GM15510 (cell line): ENCODE measurements around the gene PLXNB3.
A peak's percentile ranks its signal among the peaks of the same experiment; 100 is the strongest.

Source experiments
- POLR2A ChIP-seq: IDR thresholded peaks from 3 replicates; pipeline ENCODE4 v1.6.1; 2011; ENCODE audit warnings: borderline replicate concordance; ENCODE audit not compliant: insufficient read length; ENCODE audit errors: extremely low read depth

Gene PLXNB3

DNA sequence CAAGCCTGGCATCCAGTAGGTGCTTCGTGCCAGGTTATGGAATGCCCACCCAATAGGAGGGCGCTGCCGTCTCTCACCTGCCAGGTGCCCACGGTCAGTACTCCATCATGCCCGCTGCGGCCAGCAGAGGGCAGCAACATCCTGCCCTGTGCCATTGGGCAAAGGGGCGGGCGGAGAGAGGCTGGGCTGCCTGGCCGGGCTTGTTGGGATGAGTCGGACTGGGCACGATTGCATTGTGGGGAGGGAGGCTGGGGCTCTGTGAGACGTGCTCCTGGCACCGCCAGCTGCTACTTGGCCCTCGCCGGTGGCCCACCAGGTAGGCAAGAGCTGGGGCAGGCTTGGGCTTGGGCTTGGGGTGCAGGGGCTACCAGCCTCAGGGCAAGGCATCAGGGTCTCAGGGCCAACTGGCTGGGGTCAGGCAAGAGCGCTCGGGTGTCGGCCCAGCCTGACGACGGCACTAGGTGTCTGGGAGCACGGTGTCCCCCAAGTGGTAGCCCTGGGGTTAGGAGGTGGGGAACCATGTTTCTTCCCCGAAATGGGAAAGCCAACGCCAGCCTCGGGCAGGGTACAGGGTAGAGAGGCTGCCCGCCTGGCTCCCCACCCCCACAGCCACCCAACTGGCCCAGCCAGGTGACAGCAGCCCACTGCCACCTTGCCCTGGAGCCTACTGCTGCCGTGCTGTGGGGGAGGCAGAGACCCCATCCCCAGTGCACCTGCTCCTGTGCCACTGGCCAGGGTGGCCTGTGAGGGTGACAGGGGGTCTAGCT, at the start of gene PLXNB3:
Gene PLXNB3 (plus strand): TSS at position 261 of the 767 bp plus-strand sequence. CDS start 1,287 bp downstream, outside the sequence.
- TF ChIP-seq POLR2A = no peak

DNA sequence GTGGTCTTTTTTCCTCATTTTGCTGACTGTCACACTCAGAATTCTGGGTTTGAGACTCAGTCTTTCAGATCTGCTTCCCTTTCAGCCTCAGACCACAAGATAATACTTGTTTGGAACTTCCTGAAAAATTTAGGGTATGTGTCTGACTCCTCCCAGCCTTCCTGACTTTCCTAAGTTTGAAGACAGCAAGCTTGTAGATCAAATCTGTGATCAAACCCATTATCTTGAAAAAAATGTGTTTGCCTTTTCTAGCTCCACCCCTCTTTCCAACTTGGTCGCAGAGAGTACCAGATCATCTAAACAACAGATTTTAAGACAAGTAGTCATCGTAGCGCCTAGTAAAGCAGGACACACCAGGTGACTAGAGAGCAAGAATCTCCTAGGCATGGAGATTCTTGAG, 49.8 kb upstream of the PLXNB3 start:
- TF ChIP-seq POLR2A = no peak

DNA sequence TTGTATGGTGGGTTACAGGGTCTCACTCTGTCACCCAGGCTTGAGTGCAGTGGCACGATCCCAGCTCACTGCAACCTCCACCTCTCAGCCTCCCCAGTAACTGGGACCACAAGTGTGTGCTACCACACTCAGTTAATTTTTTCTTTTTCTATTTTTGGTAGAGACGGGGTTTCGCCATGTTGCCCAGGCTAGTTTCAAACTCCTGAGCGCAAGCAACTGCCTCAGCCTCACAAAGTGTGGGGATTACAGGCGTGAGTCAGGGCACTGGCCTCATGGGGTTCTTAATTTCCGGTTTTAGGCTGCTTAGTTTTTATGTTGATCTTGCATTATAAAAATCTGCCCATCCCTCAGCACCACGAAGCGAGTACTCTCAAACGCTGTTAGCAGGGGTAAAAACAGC, 46.6 kb upstream of the PLXNB3 start:
- TF ChIP-seq POLR2A = no peak

DNA sequence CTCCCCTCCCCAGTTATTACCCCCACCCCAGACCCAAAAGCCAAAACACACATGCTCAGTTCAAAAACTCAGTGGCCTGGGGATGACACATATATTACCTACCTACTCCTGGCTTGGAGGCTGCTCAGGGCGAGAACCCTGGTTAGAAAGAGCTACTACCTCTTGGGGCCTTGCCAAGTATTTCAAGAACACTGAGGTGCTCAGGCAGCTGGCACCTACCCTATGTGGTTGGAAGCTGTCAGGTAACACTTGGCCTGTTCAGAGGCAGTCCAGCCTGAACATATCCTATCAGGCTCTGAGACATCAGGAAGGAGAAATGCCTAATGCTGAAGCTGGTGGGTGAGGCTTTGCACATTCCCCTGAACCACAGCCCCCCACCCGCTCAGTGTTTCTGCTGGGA, 44.8 kb upstream of the PLXNB3 start:
- no peak for TF ChIP-seq POLR2A

DNA sequence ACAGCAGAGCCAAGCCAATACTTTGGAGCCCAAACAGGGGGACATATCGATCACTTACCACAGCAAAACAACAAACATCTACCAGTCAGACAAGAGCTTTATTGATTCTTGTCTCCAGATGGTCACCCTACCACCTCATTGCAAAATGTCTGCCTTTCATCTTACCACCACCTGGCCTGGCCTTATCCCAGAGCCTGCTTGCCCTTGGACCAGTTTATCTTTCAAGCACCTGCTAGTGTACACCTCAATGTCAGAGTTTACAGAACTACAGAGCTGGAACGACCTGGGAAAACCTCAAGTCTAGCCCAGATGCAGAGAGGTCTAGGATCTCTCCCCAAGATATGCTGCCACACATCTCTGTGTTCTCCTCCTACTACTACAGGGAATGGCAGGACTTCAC, 44.3 kb upstream of the PLXNB3 start:
- TF ChIP-seq POLR2A = no peak

DNA sequence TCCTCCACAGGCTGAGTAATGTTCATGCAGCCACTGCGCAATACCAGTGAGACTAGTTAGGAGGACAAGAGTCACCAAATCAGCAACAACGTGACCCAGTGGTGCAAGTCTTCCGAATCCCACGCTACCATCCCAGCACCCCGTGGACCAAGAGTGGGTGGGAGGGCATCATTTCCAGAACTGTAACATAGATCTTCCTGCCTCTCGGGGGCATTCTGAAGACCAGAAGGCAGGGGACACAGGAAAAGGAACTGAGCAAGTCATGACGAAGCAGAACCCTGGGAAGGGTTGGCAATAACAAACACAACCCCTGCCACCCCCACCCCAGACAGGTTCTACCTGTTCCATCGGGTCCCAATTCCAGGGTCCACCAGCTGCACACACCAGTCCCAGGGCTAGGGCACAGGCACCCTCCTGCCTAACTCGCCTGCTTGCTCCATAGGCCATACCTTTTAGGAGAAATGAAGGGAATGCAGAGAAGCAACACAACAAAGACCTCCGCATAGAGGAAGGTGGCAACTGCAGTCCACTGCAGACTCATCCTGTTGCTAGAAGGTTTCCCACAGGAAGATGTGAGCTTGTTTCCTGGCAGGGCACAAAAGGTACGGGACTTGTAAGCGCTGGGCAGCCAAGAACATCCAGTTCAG, 41.2 kb upstream of the PLXNB3 start:
- no peak for TF ChIP-seq POLR2A

DNA sequence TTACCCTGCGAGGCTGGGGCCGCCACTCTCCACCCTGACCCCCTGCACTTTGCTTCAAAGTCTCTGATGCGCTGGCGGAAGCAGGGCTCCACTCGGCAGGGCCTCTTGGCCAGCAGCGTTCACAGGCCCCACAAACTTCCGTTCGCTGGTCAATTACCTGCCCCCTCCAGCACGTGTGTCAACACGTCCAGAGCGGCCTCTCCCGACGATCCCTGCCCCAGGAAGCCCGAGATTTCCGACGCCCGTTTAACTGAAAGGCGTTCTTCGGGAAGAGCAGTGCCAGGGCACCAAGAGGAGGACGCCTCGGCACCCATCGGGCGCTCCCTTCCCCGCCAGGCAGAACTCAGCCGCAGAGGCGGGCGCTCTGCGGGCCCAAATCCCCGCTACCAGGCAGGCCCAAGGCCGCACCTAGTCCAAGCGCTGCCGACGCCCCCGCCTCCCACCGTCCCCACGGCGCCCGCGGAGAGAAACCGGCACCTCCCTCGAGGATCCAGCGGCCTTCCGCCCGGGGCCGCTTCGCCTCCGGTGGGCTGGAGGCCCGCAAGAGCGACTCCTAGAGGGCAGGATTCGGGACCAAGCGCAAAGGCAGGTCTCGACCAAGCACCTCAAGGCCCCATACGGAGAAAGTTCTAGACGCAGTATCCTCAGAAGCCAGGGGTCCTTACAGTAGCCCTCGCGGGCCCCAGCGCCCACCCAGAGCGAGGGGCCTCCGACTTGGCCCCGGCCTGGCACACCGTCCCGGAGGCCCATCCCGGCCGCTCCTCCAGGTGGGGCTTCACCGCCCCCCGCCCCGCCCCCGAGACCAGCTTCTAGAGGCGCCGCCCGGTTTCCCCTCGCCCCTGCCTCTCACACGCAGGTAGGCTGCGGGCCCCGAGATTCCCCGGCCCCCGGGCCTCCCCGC, 40.4 kb upstream of the PLXNB3 start:
- no peak for TF ChIP-seq POLR2A

DNA sequence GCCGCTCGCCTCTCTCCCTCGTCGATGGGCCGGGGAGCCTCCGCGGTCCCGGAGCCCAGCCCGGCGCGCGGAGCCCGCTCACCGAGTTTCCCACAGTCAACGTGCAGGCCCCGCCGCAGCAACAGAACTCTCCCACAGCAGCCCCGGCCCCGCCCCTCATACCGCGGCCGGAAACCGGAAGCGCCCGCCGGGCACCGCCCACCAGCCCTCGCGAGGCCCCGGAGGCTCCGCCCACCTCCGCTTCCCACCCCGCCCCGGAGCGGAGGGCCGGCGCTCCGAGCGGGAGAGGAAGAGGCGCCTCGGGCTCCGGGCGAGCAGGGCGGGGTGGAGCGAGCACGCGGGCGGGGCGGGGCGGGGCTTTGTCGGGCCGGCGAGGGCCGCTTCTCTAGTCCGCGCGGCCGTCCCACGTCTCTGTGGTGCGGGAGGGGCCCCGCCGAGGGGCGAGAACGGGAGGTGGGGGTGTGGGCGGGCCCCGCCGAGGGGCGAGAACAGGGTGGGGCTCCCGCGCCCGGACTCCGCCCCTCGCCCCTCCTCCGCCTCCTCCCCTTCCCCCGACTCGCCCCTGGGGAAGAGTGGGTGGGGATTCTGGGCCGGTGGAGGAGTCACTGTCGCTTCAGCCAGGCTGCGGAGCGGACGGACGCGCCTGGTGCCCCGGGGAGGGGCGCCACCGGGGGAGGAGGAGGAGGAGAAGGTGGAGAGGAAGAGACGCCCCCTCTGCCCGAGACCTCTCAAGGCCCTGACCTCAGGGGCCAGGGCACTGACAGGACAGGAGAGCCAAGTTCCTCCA, 39.6 kb upstream of the PLXNB3 start, which contains the start of the genes ABCD1 and BCAP31:
Gene ABCD1 (plus strand): TSS at position 605 of the 787 bp plus-strand sequence. CDS start 411 bp downstream, outside the sequence.
Gene BCAP31 (minus strand): TSS at position 136 of the 787 bp plus-strand sequence. CDS start 1,143 bp downstream, outside the sequence.
- TF ChIP-seq POLR2A = peak; percentile 66

DNA sequence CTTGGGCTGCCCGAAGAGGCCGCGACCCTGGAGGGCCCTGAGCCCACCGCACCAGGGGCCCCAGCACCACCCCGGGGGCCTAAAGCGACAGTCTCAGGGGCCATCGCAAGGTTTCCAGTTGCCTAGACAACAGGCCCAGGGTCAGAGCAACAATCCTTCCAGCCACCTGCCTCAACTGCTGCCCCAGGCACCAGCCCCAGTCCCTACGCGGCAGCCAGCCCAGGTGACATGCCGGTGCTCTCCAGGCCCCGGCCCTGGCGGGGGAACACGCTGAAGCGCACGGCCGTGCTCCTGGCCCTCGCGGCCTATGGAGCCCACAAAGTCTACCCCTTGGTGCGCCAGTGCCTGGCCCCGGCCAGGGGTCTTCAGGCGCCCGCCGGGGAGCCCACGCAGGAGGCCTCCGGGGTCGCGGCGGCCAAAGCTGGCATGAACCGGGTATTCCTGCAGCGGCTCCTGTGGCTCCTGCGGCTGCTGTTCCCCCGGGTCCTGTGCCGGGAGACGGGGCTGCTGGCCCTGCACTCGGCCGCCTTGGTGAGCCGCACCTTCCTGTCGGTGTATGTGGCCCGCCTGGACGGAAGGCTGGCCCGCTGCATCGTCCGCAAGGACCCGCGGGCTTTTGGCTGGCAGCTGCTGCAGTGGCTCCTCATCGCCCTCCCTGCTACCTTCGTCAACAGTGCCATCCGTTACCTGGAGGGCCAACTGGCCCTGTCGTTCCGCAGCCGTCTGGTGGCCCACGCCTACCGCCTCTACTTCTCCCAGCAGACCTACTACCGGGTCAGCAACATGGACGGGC, 38.8 kb upstream of the PLXNB3 start:
- TF ChIP-seq POLR2A = no peak

DNA sequence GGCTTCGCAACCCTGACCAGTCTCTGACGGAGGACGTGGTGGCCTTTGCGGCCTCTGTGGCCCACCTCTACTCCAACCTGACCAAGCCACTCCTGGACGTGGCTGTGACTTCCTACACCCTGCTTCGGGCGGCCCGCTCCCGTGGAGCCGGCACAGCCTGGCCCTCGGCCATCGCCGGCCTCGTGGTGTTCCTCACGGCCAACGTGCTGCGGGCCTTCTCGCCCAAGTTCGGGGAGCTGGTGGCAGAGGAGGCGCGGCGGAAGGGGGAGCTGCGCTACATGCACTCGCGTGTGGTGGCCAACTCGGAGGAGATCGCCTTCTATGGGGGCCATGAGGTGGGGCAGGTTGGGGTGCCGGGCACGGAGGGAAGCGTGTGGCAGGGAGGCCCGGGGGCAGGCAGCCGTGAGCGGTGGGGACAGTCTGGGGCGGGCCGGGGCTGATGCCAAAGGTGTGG, 38.2 kb upstream of the PLXNB3 start:
- no peak for TF ChIP-seq POLR2A

DNA sequence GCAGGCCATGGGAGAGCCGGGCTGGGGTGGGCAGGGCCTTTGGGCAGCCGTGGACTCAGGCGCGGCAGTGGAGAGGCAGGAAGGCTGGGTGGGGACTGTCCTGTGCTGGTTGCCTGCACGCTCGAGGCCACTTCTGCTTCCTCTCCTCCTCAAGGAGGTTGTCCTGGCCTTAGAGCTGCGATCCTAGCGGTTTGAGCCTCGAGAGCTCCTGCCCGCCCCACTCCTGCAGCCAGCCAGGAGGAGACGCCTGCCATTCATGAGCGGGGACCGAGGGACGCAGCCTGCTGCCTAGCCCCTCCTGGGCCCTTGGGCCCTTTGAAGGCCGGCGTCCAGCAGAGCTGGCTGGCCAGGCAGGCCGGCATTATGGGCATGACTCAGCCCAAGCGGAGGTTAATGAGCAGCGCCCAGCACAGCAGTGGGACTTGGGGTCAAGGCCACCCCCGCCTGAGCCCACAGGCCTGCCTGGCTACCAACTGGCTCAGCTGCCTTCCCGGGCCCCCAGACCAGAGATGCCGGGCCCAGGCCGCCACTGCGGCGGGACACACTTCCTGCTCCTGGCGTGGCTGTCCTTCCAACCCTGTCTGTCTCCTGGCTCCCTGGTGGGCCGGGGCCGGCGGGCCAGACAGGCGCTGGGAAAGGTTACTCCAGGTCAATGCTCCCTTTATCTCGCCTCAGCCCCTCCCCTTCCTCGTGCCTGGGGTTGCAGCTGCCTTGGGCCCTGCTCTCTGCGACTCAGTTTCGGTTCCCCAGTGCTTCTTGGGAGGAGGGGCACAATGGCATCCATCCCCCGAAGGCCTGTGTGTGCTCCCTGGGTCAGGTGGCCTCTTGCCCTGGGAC, 37.5 kb upstream of the PLXNB3 start:
- no peak for TF ChIP-seq POLR2A

DNA sequence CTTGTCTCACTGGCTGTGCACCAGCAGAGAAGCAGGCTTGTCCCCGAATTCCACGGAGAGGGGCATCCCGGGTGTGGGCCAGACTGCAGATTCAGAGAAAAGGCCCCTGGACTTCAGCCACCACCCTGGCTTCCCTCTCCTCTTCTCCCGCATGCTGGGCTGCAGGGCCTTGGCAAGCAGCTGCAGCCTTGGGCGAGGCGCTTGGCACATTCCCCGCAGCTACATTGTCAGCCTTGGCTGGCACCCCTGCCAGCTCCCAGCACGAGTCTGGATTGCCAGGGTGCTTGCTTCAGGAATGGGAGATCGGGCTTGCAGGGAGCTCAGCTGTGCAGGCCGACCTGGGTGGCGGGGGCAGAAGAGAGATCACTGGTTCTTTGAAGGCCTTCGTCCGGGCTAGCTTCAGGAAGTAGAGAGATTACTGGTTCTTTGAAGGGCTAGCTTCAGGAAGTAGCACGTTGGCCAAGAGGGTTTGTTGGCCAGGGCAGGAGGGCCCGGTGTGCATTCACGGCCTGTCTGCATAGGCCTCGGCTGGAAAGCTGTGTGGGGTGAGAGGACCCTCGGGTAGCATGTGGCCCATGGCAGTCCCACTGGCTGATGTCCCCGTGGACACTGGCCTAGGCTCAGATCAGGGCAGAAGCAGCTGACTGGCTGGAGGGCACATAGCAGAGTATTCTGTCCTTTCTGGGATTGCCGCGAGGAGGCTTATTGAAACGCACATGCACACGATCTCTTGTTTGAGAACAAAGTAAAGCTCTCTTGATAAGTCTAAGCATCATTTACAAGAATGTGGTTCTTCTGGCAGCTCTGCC, 36.7 kb upstream of the PLXNB3 start:
- TF ChIP-seq POLR2A = no peak
